Chondrocyte (in vitro differentiated cells): Measurements from ENCODE around the gene CELF2. TPM values are rescaled to one million over a fixed set of nuclear protein-coding genes. Genes with fewer than 3 reads are reported as not detected.

Experiments
- DNase-seq: peaks from one replicate; pipeline ENCODE4 v3.0.0; 2021; ENCODE audit warnings: mixed read lengths, low spot score
- H3K27ac Mint-ChIP-seq: one replicate; pipeline ENCODE4 v1.8.0; 2021; ENCODE audit warnings: mild to moderate bottlenecking, moderate library complexity, mixed read lengths; ENCODE audit not compliant: unreplicated experiment
- H3K27me3 Mint-ChIP-seq: 2 replicates; pipeline ENCODE4 v1.8.0; 2021; ENCODE audit warnings: low read depth, mixed read lengths
- H3K36me3 Mint-ChIP-seq: 2 replicates; pipeline ENCODE4 v1.8.0; 2021; ENCODE audit warnings: low read depth, mixed read lengths
- H3K4me1 Mint-ChIP-seq: 2 replicates; pipeline ENCODE4 v1.8.0; 2021; ENCODE audit warnings: low read depth, mild to moderate bottlenecking, mixed read lengths
- H3K4me3 Mint-ChIP-seq: one replicate; pipeline ENCODE4 v1.8.0; 2021; ENCODE audit warnings: mild to moderate bottlenecking, moderate library complexity, mixed read lengths; ENCODE audit not compliant: unreplicated experiment
- H3K9me3 Mint-ChIP-seq: 2 replicates; pipeline ENCODE4 v1.8.0; 2021; ENCODE audit warnings: low read depth, mixed read lengths
- CTCF ChIP-seq: fragments of 200-600 bp; sonication (generic); IDR thresholded peaks from 2 replicates; pipeline ENCODE4 v1.5.0; 2021; ENCODE audit warnings: antibody characterized with exemption, mild to moderate bottlenecking, moderate library complexity
- total RNA-seq: library from RNA; stranded (reverse); gene quantifications from 3 replicates; pipeline ENCODE4 v1.2.1, GENCODE V29; 2021

Gene CELF2
- total RNA-seq, 1 donor from 2014 or later = 44.3 TPM

DNA sequence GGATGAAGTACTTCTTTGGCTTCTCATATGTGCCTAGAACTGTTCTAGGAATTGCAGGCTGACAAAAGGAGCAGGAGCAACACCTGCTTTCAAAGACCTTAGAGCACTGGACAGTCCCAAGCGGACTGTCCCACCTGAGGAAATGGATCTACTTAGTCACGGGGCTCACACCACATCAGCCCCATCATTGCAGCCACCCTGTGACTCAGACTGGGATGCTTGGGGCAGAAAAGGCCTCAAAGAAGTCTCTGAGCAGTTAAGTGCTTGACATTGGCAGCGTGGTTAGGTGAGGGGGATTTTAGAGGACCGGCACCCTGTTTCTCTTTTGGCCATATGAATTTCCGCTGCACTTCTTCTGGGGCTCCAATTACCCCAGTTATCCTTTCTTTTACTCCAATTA is 337.2 kb downstream of the CELF2 start:
- no peaks in the 10 kb centered on the region for H3K27me3 Mint-ChIP-seq
- no peaks in the 10 kb centered on the region for H3K4me1 Mint-ChIP-seq
- peaks cover 5% of the 10 kb centered on the region for H3K9me3 Mint-ChIP-seq
- no peaks in the 10 kb centered on the region for H3K36me3 Mint-ChIP-seq
- no peak overlapping the region for H3K4me3 Mint-ChIP-seq
- TF ChIP-seq CTCF = no peak
- no peak for DNase-seq
- no peak overlapping the region for H3K27ac Mint-ChIP-seq

DNA sequence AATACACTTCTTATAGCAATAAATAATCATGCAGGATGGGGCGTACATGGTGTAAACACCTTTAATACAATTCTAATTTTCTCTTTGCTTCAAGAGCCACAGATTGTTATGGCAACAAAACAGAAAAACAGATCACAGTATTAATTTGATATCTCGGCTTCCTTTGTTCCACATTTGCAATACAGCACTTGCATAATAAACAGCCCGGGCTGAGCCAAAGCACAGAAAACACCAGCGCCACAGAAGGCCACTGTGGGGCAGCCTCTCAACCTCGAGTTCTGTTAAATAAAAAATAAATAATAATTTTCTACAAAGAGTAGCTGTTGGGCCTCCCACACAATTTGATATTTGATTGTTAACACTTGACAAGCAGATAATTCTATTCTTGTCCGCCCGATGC is 337.9 kb downstream of the CELF2 start:
- H3K36me3 Mint-ChIP-seq = no peaks in the 10 kb centered on the region
- H3K4me3 Mint-ChIP-seq = no peak overlapping the region
- peaks cover 5% of the 10 kb centered on the region for H3K9me3 Mint-ChIP-seq
- TF ChIP-seq CTCF = peak; percentile 11
- H3K27ac Mint-ChIP-seq = no peak overlapping the region
- DNase-seq = no peak
- no peaks in the 10 kb centered on the region for H3K4me1 Mint-ChIP-seq
- H3K27me3 Mint-ChIP-seq = no peaks in the 10 kb centered on the region

DNA sequence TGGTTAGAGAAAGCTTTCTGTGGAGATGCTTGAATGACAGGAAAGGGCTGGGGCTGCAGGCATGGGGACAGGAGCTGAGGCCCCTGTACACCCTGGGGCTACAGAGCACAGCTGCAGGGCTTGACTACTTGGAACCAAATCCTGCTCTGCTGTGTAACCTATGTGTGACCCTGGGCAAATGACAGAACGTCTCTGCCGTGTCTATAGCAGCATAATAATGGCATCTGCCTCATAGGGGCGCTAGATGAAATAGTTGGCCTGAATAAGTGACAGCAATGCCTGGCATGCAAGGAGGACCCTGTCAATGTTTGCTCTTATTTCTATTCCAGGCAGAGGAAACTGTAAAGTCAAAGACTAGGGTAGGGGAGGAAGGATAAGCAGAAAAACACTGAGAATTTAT is 339.8 kb downstream of the CELF2 start:
- H3K36me3 Mint-ChIP-seq = no peaks in the 10 kb centered on the region
- H3K27ac Mint-ChIP-seq = no peak overlapping the region
- DNase-seq = no peak
- peaks cover 5% of the 10 kb centered on the region for H3K9me3 Mint-ChIP-seq
- no peak overlapping the region for H3K4me3 Mint-ChIP-seq
- no peak for TF ChIP-seq CTCF
- H3K4me1 Mint-ChIP-seq = no peaks in the 10 kb centered on the region
- H3K27me3 Mint-ChIP-seq = no peaks in the 10 kb centered on the region

DNA sequence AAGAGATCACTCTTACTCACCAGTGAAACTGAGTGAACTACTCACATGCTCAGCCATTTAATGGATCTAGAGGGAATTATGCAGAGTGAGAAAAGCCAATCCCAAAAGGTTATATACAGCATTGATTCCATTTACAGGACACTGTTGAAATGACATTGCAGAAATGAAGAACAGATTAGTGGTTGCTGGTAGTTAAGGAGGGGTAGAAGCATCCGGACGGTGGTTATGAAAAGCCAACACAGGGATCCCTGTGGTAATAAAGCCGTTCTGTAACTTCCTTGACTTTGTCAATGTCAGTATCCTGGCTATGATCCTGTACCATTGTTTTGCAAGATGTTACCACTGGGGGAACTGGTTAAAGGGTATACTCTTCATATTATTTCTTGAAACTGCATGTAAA is 340.3 kb downstream of the CELF2 start:
- DNase-seq = no peak
- H3K4me1 Mint-ChIP-seq = no peaks in the 10 kb centered on the region
- H3K27ac Mint-ChIP-seq = no peak overlapping the region
- no peak for TF ChIP-seq CTCF
- H3K4me3 Mint-ChIP-seq = no peak overlapping the region
- no peaks in the 10 kb centered on the region for H3K27me3 Mint-ChIP-seq
- no peaks in the 10 kb centered on the region for H3K36me3 Mint-ChIP-seq
- H3K9me3 Mint-ChIP-seq = peaks cover 5% of the 10 kb centered on the region

DNA sequence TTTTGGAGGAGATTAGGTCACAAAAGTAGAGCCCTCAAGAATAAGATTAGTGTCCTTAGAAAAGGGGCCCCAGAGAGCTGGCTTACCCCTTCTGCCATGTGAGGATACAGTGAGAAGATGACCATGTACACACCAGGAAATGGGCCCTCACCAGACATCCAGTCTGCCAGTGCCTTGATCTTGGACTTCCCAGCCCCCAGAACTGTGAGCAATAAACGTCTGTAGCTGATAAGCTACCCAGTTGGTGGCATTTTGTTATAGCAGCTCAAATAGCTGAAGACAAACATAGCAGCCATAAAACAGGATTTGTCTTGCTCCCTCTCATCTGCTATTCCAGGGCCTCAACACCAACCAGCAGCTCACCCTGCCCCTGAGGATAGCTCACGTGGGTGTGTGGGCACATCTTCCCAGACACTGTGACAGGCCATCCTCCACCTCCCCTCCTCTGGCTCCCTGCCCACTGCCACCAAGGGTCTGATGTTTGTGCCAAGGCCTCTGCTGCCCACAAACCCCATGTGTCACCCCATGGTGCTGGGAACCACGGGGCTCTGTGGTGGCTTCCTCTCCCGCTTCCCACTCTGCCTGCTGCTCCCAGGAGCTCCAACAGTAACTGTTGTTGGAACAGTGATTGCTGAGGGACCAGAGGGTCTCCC is 341.4 kb downstream of the CELF2 start:
- Mint-ChIP-seq H3K9me3 (peaks cover 5% of the 10 kb centered on the region), H3K27ac (no peak overlapping the region), H3K27me3 (no peaks in the 10 kb centered on the region), H3K4me3 (no peak overlapping the region), H3K4me1 (no peaks in the 10 kb centered on the region), H3K36me3 (no peaks in the 10 kb centered on the region)
- no peak for DNase-seq
- TF ChIP-seq CTCF = no peak
